Stimulated activated naive B cell treated with anti-CD40 and anti-IgM and Interleukin-4, amounts not matched to agents 10 μg/mL and 1 μg/mL and 100 μg/mL, for 72 hours (primary cell): ENCODE results near the gene COL8A2.
A peak's percentile ranks its signal among the peaks of the same experiment; 100 is the strongest.

Experiments used
- ATAC-seq, 2 donors: fragments of 150-1000 bp; cut with Tn5 transposase; replicated peaks; 2 replicates each; pipeline ENCODE4 v1.10.0; 2021; ENCODE audit warnings: moderate library complexity in 1 of 2
- DNase-seq: peaks from one replicate; pipeline ENCODE4 v3.0.0; 2021
- H3K27ac Mint-ChIP-seq: one replicate; pipeline ENCODE4 v1.8.0; 2022; ENCODE audit warnings: mild to moderate bottlenecking, mixed read lengths
- H3K27me3 Mint-ChIP-seq, 2 donors: one replicate each; pipeline ENCODE4 v1.8.0; 2022; ENCODE audit warnings: mixed read lengths in 2 of 2
- H3K36me3 Mint-ChIP-seq, 2 donors: one replicate each; pipeline ENCODE4 v1.8.0; 2022; ENCODE audit warnings: mixed read lengths in 2 of 2, mild to moderate bottlenecking in 1 of 2
- H3K4me1 Mint-ChIP-seq, 2 donors: one replicate each; pipeline ENCODE4 v1.8.0; 2022; ENCODE audit warnings: mixed read lengths in 2 of 2, mild to moderate bottlenecking in 1 of 2
- H3K4me3 Mint-ChIP-seq, 2 donors: one replicate each; pipeline ENCODE4 v1.8.0; 2022; ENCODE audit warnings: mild to moderate bottlenecking in 2 of 2, mixed read lengths in 2 of 2, moderate library complexity in 1 of 2
- H3K9me3 Mint-ChIP-seq, 2 donors: one replicate each; pipeline ENCODE4 v1.8.0; 2022; ENCODE audit warnings: mixed read lengths in 2 of 2, mild to moderate bottlenecking in 1 of 2

The COL8A2 gene

GRCh38 chr1:36100376-36100775 is 24.6 kb downstream of the COL8A2 start:
- DNase-seq (no peak), ATAC-seq (no peak)
- Mint-ChIP-seq H3K4me3 (no peak overlapping the region), H3K27ac (no peak overlapping the region), H3K9me3 (no peaks in the 10 kb centered on the region), H3K4me1 (peaks cover 0 to 11% of the 10 kb centered on the region in 2 donors), H3K36me3 (peaks cover 4 to 9% of the 10 kb centered on the region in 2 donors), H3K27me3 (no peaks in the 10 kb centered on the region)

- no peaks in the 10 kb centered on the region for H3K9me3 Mint-ChIP-seq
- peaks cover 0 to 11% of the 10 kb centered on the region in 2 donors for H3K4me1 Mint-ChIP-seq
- ATAC-seq (peak; percentile 94 to 95), DNase-seq (peak; percentile 55)
- H3K4me3 Mint-ChIP-seq: no peak overlapping the region
- no peak overlapping the region for H3K27ac Mint-ChIP-seq
- peaks cover 4 to 9% of the 10 kb centered on the region in 2 donors for H3K36me3 Mint-ChIP-seq
- no peaks in the 10 kb centered on the region for H3K27me3 Mint-ChIP-seq
Measured at GRCh38 chr1:36099681-36100341, 25.2 kb downstream of the COL8A2 start.

GRCh38 chr1:36098650-36099365 is 26.2 kb downstream of the COL8A2 start:
- peaks cover 8 to 9% of the 10 kb centered on the region in 2 donors for H3K36me3 Mint-ChIP-seq
- peaks cover 0 to 11% of the 10 kb centered on the region in 2 donors for H3K4me1 Mint-ChIP-seq
- no peaks in the 10 kb centered on the region for H3K9me3 Mint-ChIP-seq
- no peak for ATAC-seq
- no peak for DNase-seq
- no peak overlapping the region for H3K4me3 Mint-ChIP-seq
- no peak overlapping the region for H3K27ac Mint-ChIP-seq
- H3K27me3 Mint-ChIP-seq: no peaks in the 10 kb centered on the region

- Mint-ChIP-seq H3K4me1 (peaks cover 0 to 18% of the 10 kb centered on the region in 2 donors), H3K27me3 (no peaks in the 10 kb centered on the region), H3K27ac (no peak overlapping the region), H3K9me3 (no peaks in the 10 kb centered on the region), H3K4me3 (no peak overlapping the region), H3K36me3 (peaks cover 15% of the 10 kb centered on the region in 2 donors)
- ATAC-seq: no peak
- no peak for DNase-seq
Measured at GRCh38 chr1:36097693-36098585, 27.1 kb downstream of the COL8A2 start.

- DNase-seq: no peak
Measured at GRCh38 chr1:36096500-36097432, 28.3 kb downstream of the COL8A2 start.

GRCh38 chr1:36095760-36096405 is 29.1 kb downstream of the COL8A2 start:
- Mint-ChIP-seq H3K4me3 (no peak overlapping the region), H3K27ac (no peak overlapping the region), H3K27me3 (no peaks in the 10 kb centered on the region), H3K4me1 (peaks cover 5 to 26% of the 10 kb centered on the region in 2 donors), H3K36me3 (peaks cover 22 to 36% of the 10 kb centered on the region in 2 donors), H3K9me3 (no peaks in the 10 kb centered on the region)
- ATAC-seq: no peak
- no peak for DNase-seq

More at GRCh38 chr1:36096500-36097432, 28.3 kb downstream of the COL8A2 start:
- peaks cover 2 to 18% of the 10 kb centered on the region in 2 donors for H3K4me1 Mint-ChIP-seq
- no peak overlapping the region for H3K4me3 Mint-ChIP-seq
- H3K36me3 Mint-ChIP-seq: peaks cover 21 to 27% of the 10 kb centered on the region in 2 donors
- H3K27ac Mint-ChIP-seq: peak overlapping the region; percentile 60
- H3K27me3 Mint-ChIP-seq: no peaks in the 10 kb centered on the region
- no peak for ATAC-seq
- no peaks in the 10 kb centered on the region for H3K9me3 Mint-ChIP-seq

GRCh38 chr1:36094621-36095061 is 30.4 kb downstream of the COL8A2 start:
- ATAC-seq (no peak), DNase-seq (no peak)
- Mint-ChIP-seq H3K27ac (no peak overlapping the region), H3K36me3 (peaks cover 27 to 42% of the 10 kb centered on the region in 2 donors), H3K27me3 (no peaks in the 10 kb centered on the region), H3K4me3 (no peak overlapping the region), H3K9me3 (no peaks in the 10 kb centered on the region), H3K4me1 (peaks cover 11 to 29% of the 10 kb centered on the region in 2 donors)

GRCh38 chr1:36093929-36094328 is 31.1 kb downstream of the COL8A2 start:
- Mint-ChIP-seq H3K9me3 (no peaks in the 10 kb centered on the region), H3K27ac (no peak overlapping the region), H3K4me3 (no peak overlapping the region), H3K4me1 (peaks cover 15 to 32% of the 10 kb centered on the region in 2 donors), H3K27me3 (no peaks in the 10 kb centered on the region), H3K36me3 (peaks cover 29 to 46% of the 10 kb centered on the region in 2 donors)
- no peak for DNase-seq
- no peak for ATAC-seq

GRCh38 chr1:36093226-36093625 is 31.8 kb downstream of the COL8A2 start:
- ATAC-seq: no peak
- no peaks in the 10 kb centered on the region for H3K9me3 Mint-ChIP-seq
- no peak overlapping the region for H3K27ac Mint-ChIP-seq
- no peaks in the 10 kb centered on the region for H3K27me3 Mint-ChIP-seq
- peaks cover 15 to 32% of the 10 kb centered on the region in 2 donors for H3K4me1 Mint-ChIP-seq
- no peak for DNase-seq
- no peak overlapping the region for H3K4me3 Mint-ChIP-seq
- H3K36me3 Mint-ChIP-seq: peaks cover 29 to 46% of the 10 kb centered on the region in 2 donors

GRCh38 chr1:36092798-36093185 is 32.2 kb downstream of the COL8A2 start:
- no peak for ATAC-seq
- no peak overlapping the region for H3K27ac Mint-ChIP-seq
- peaks cover 29 to 46% of the 10 kb centered on the region in 2 donors for H3K36me3 Mint-ChIP-seq
- no peaks in the 10 kb centered on the region for H3K9me3 Mint-ChIP-seq
- no peak overlapping the region for H3K4me3 Mint-ChIP-seq
- H3K27me3 Mint-ChIP-seq: no peaks in the 10 kb centered on the region
- DNase-seq: no peak
- peaks cover 15 to 32% of the 10 kb centered on the region in 2 donors for H3K4me1 Mint-ChIP-seq

GRCh38 chr1:36092166-36092797 is 32.7 kb downstream of the COL8A2 start:
- no peaks in the 10 kb centered on the region for H3K9me3 Mint-ChIP-seq
- no peak for DNase-seq
- ATAC-seq: no peak
- no peak overlapping the region for H3K27ac Mint-ChIP-seq
- H3K27me3 Mint-ChIP-seq: no peaks in the 10 kb centered on the region
- no peak overlapping the region for H3K4me3 Mint-ChIP-seq
- H3K4me1 Mint-ChIP-seq: peaks cover 15 to 32% of the 10 kb centered on the region in 2 donors
- H3K36me3 Mint-ChIP-seq: peaks cover 26 to 46% of the 10 kb centered on the region in 2 donors

- Mint-ChIP-seq H3K4me3 (no peak overlapping the region), H3K4me1 (peaks cover 15 to 31% of the 10 kb centered on the region in 2 donors), H3K27ac (no peak overlapping the region), H3K27me3 (no peaks in the 10 kb centered on the region), H3K36me3 (peaks cover 26 to 41% of the 10 kb centered on the region in 2 donors), H3K9me3 (no peaks in the 10 kb centered on the region)
- DNase-seq: no peak
- ATAC-seq: no peak
Measured at GRCh38 chr1:36091698-36092097, 33.3 kb downstream of the COL8A2 start.

GRCh38 chr1:36091141-36091540 is 33.9 kb downstream of the COL8A2 start:
- no peak overlapping the region for H3K4me3 Mint-ChIP-seq
- H3K27ac Mint-ChIP-seq: no peak overlapping the region
- H3K36me3 Mint-ChIP-seq: peaks cover 26 to 37% of the 10 kb centered on the region in 2 donors
- H3K9me3 Mint-ChIP-seq: no peaks in the 10 kb centered on the region
- no peaks in the 10 kb centered on the region for H3K27me3 Mint-ChIP-seq
- peaks cover 15 to 28% of the 10 kb centered on the region in 2 donors for H3K4me1 Mint-ChIP-seq
- ATAC-seq: no peak
- no peak for DNase-seq
